Activated naive CD8-positive, alpha-beta T cell treated with anti-CD3 and anti-CD28 coated beads, Interleukin-2, amount 10 ng/mL, durations not matched to agents 7 days and 5 days (primary cell): ENCODE measurements around the gene GJC3. TPM values are rescaled to one million over a fixed set of nuclear protein-coding genes. Genes with fewer than 3 reads are reported as not detected.
"Not testable (repeated sequence)": the region's sequence is repeated elsewhere in the genome, so short reads cannot be mapped to it uniquely, and the experiment has no call there.

Experiments
- ATAC-seq: fragments of 150-1000 bp; cut with Tn5 transposase; one replicate; pipeline ENCODE4 v1.10.0; 2021; ENCODE audit warnings: low read depth, moderate library complexity
- POLR2A ChIA-PET: fragments of 350-600 bp; sonication (Branson Sonifier 250); formaldehyde crosslinking; loops from one replicate; lab custom pipeline; 2021; ENCODE audit warnings: antibody characterized with exemption; lab: Charles Lee
- DNase-seq: peaks from one replicate; pipeline ENCODE4 v3.0.0; 2021
- H3K27ac Mint-ChIP-seq: one replicate; pipeline ENCODE4 v1.8.0; 2022; ENCODE audit warnings: mild to moderate bottlenecking, mixed read lengths
- H3K27me3 Mint-ChIP-seq: one replicate; pipeline ENCODE4 v1.8.0; 2022; ENCODE audit warnings: mild to moderate bottlenecking, moderate library complexity, mixed read lengths
- H3K36me3 Mint-ChIP-seq: one replicate; pipeline ENCODE4 v1.8.0; 2021; ENCODE audit warnings: mild to moderate bottlenecking, mixed read lengths
- H3K4me1 Mint-ChIP-seq: one replicate; pipeline ENCODE4 v1.8.0; 2021; ENCODE audit warnings: mixed read lengths
- H3K4me3 Mint-ChIP-seq: one replicate; pipeline ENCODE4 v1.8.0; 2022; ENCODE audit warnings: mild to moderate bottlenecking, moderate library complexity, mixed read lengths
- H3K9me3 Mint-ChIP-seq: one replicate; pipeline ENCODE4 v1.8.0; 2021; ENCODE audit warnings: mixed read lengths
- total RNA-seq, 2 experiments: library from RNA; stranded (reverse); gene quantifications; one replicate each; pipeline ENCODE4 v1.2.3, GENCODE V29; 2021

GJC3 gene
- total RNA-seq, 2 experiments from 2014 or later, result not detected

DNA sequence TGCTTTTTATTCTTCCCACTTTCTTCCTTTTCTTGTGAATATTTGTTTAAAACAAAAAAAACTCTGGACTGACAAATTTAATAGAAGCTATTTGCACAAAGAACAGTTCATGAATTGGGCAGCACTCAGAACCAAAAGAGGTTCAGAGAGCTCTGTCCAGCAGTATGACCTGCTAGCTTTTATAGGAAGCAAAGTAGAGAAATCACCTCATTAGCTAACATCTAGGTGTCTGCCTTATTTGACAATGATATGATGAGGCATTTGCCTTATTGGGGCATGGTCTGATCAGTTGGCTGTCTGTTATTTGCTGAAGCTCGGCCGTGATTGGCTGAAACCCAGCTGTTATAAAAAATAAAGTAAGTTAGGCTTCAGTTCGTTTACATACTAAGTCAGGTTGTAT lies 9.3 kb downstream of the GJC3 start:
- no peak for DNase-seq
- Mint-ChIP-seq H3K27me3 (no peaks in the 10 kb centered on the region), H3K4me1 (peaks cover 36% of the 10 kb centered on the region)

DNA sequence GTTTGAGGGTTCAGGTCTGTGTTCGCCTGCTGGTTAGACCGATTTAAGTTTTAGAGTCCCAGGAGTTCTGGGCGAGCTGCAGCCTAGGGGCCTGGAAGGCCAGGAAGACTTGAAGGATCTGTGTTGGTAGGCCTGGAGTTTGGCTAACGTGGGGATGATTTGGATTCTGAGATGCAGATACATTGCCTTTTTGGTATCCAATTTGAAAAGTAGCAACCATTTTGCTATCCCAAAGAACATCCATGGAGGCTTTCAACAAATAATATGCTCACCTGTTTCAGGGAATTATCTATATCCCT lies 9.7 kb downstream of the GJC3 start:
- H3K9me3 Mint-ChIP-seq, result no peaks in the 10 kb centered on the region
- POLR2A ChIA-PET, result interaction anchor here (0.6 to 2.6 kb wide), 18 partner anchors 9 to 446 kb away, joined by 3 to 16 read pairs (median 4); partner anchors contain the start of genes AP4M1, GJC3, LAMTOR4 and MBLAC1
- H3K36me3 Mint-ChIP-seq, result peaks cover 31% of the 10 kb centered on the region
- H3K4me3 Mint-ChIP-seq, result peak overlapping the region; percentile 97
- no peaks in the 10 kb centered on the region for H3K27me3 Mint-ChIP-seq
- H3K27ac Mint-ChIP-seq, result peak overlapping the region; percentile 96
- DNase-seq (no peak), ATAC-seq (no peak)
- H3K4me1 Mint-ChIP-seq, result peaks cover 38% of the 10 kb centered on the region

More for the DNA sequence above, 9.3 kb downstream of the GJC3 start:
- POLR2A ChIA-PET, result interaction anchor here (0.7 to 2.6 kb wide), 7 partner anchors 16 to 447 kb away, joined by 3 to 16 read pairs (median 4); partner anchors contain the start of genes AP4M1, MBLAC1, MCM7 and ZKSCAN1
- Mint-ChIP-seq H3K4me3 (peak overlapping the region; percentile 97), H3K9me3 (no peaks in the 10 kb centered on the region), H3K36me3 (peaks cover 28% of the 10 kb centered on the region), H3K27ac (peak overlapping the region; percentile 96)
- ATAC-seq, result no peak

DNA sequence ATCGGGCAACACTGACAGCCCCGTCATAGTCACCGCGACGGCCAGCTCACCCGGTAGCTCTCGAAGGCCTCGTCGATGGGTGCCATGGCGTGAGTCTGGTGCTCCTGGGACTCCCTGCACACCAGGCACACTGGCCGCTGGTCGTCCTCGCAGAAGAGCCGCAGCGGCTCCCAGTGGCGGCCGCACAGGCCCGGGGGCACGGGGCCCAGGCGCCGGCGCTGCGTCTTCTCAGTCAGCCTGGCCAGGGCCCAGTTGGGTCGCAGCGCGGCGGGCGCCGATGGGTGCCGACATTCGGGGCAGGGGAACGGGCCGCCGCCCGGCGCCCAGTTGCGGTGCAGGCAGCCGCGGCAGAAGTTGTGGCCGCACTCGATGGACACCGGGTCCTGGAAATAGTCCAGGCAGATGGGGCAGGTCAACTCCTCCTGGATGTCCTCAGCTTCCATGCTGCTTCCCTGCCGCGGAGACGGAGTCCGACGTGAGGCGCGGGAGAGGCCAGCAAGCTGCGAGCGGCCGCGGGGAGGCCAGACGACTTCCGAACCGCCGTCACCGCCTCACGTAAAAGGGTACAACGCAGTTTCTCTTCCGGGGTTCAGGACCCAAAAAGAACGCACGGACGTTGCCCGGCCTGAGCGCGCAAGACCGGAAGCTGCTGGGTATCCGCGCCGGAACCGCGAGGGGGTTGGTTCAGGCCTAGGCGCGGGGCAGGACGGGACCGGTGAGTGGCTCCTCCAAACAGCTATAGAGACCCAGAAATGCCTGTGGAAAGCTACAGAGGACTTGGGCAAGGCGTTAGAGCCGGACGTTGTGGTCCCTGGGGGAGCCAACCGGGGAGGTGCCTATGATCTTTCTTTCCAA lies 10.2 kb downstream of the GJC3 start, which contains the start of gene TRIM4:
TSS of gene TRIM4 (minus strand) at position 572 of the 855 bp plus-strand sequence. CDS start at position 443, 129 bp downstream.
- Mint-ChIP-seq H3K9me3 (no peaks in the 10 kb centered on the region), H3K4me1 (peaks cover 44% of the 10 kb centered on the region), H3K36me3 (peaks cover 35% of the 10 kb centered on the region), H3K27me3 (no peaks in the 10 kb centered on the region), H3K27ac (peak within 1 kb of the TSS; percentile 96), H3K4me3 (peak within 1 kb of the TSS; percentile 97)
- POLR2A ChIA-PET, result interaction anchor here (0.6 to 2.6 kb wide), 19 partner anchors 10 to 446 kb away, joined by 3 to 16 read pairs (median 4); partner anchors contain the start of genes AP4M1, COPS6, GJC3 and LAMTOR4
- DNase-seq (peak; percentile 90), ATAC-seq (peak; percentile 98)

DNA sequence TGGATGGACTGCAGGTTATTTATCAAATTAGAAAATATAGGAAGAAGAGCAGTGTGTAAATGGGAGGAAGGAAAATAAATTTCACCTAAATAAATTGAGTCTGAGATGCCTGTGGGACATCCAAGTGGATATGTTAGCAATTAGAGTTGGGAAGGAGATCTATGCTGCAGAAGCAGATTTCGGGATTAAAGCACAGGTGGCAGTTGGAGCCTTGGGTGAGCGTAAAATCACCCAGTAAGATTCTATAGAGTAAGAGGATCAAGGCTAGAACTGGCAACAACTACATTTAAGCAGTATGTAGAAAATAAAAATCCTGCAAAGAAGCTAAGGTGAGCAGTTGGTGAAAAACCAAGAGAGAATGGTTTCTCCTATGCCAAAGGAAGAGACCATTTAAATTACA lies 18.4 kb downstream of the GJC3 start:
- Mint-ChIP-seq H3K4me3 (no peak overlapping the region), H3K9me3 (no peaks in the 10 kb centered on the region), H3K4me1 (peaks cover 32% of the 10 kb centered on the region), H3K27me3 (no peaks in the 10 kb centered on the region), H3K36me3 (peaks cover 30% of the 10 kb centered on the region), H3K27ac (no peak overlapping the region)
- no peak for DNase-seq
- POLR2A ChIA-PET, result no interaction called here
- no peak for ATAC-seq

DNA sequence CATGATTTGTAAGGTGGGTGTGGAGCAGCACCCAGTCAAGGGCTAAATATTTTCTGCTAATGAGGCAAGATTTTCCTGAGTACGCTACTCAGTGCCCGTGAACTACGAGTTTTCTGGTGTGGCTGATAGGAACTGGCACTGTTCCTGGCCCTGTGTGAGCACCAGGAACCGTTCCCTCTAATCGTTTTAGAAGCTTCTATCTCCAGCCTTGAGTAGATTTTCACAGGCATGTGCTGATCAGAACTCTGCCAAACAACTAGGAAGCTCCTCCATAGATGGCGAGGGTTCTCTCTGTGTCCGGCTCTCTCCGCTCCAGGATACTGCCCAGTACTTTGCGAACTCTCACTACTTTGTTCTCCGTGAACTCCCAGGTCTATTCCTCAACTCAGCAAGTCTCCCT lies 27.8 kb downstream of the GJC3 start:
- Mint-ChIP-seq H3K36me3 (peaks cover 47% of the 10 kb centered on the region), H3K4me3 (no peak overlapping the region), H3K9me3 (no peaks in the 10 kb centered on the region), H3K27me3 (no peaks in the 10 kb centered on the region), H3K27ac (no peak overlapping the region), H3K4me1 (peaks cover 6% of the 10 kb centered on the region)
- no peak for DNase-seq
- POLR2A ChIA-PET, result no interaction called here
- ATAC-seq, result no peak

DNA sequence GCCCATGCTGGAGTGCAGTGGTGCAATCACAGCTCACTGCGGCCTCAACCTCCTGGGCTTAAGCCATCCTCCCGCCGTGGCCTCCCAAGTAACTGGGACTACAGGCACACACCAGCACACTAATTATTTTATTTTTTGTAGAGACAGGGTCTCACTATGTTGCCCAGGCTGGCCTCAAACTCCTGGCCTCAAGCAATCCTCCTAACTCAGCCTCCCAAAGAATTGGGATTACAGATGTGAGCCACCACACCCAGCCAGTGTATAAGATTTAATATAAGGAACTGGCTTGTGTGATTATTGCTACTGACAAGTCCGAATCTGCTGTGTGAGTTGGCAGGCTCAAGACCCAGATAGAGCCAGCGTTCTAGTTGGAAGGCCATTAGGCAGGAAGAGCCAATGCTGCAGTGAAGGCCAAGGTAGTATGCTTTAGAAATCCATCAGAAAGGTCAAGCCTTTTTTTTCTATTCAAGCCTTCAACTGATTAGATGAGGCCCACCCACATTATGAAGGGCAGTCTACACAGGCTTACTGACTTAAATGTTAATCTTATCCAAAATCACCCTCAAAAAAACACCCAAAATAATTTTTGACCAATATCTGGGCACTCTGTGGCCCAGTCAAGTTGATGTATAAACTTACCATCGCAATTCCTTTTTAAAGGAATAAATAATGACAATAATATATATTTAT lies 29.4 kb downstream of the GJC3 start:
- H3K27me3 Mint-ChIP-seq, result no peaks in the 10 kb centered on the region
- no peak for DNase-seq
- no peak for ATAC-seq
- no peak overlapping the region for H3K4me3 Mint-ChIP-seq
- POLR2A ChIA-PET, result no interaction called here
- H3K9me3 Mint-ChIP-seq, result no peaks in the 10 kb centered on the region
- no peak overlapping the region for H3K27ac Mint-ChIP-seq
- peaks cover 6% of the 10 kb centered on the region for H3K4me1 Mint-ChIP-seq
- peaks cover 49% of the 10 kb centered on the region for H3K36me3 Mint-ChIP-seq

DNA sequence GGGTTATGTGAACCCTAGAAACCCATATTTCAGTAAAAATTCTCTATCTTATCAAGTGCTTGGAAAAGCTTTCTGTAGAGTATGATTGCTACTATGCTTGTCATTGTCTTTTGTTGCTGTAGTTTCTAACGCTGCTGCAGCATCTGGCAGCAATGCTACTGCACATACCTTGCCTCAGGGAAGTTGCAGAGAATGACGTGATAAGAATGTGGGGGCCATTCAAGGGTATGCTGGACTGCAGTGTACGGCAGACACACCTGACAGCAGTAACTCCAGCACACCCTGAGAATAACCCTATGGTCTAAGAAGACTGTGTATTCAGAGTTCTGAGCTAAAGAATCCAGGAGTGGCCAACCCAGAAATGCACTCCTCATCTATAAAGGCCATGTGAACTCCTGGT lies 30.6 kb downstream of the GJC3 start:
- POLR2A ChIA-PET, result interaction anchor here (0.5 kb wide), 1 partner anchor 128 kb away, joined by 4 read pairs; no protein-coding TSS in a partner anchor
- Mint-ChIP-seq H3K9me3 (no peaks in the 10 kb centered on the region), H3K4me3 (no peak overlapping the region), H3K27me3 (no peaks in the 10 kb centered on the region), H3K4me1 (peaks cover 6% of the 10 kb centered on the region), H3K36me3 (peaks cover 48% of the 10 kb centered on the region), H3K27ac (no peak overlapping the region)
- ATAC-seq (no peak), DNase-seq (no peak)

DNA sequence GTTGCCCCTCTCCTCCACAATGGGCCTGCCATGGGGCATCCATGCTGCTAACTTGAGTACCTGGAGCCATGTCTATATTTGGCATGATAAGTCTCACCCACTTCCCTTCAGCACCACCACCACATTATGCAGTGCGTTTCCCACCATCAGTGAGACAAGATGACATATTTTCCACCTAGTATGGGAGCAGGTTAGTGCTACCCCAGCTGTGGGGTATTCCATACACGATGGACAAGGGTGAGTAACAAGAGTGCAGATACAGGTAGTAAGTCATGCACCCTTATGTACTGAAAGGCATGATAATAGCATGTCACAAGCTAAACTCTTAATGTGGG lies 31.4 kb downstream of the GJC3 start:
- no peaks in the 10 kb centered on the region for H3K9me3 Mint-ChIP-seq
- POLR2A ChIA-PET, result interaction anchor here (0.5 to 0.6 kb wide), 2 partner anchors 129 to 570 kb away, joined by 3 to 4 read pairs; no protein-coding TSS in a partner anchor
- H3K27me3 Mint-ChIP-seq, result no peaks in the 10 kb centered on the region
- ATAC-seq (no peak), DNase-seq (no peak)
- no peak overlapping the region for H3K4me3 Mint-ChIP-seq
- peak overlapping the region; percentile 26 for H3K27ac Mint-ChIP-seq
- H3K36me3 Mint-ChIP-seq, result peaks cover 43% of the 10 kb centered on the region
- peaks cover 6% of the 10 kb centered on the region for H3K4me1 Mint-ChIP-seq

DNA sequence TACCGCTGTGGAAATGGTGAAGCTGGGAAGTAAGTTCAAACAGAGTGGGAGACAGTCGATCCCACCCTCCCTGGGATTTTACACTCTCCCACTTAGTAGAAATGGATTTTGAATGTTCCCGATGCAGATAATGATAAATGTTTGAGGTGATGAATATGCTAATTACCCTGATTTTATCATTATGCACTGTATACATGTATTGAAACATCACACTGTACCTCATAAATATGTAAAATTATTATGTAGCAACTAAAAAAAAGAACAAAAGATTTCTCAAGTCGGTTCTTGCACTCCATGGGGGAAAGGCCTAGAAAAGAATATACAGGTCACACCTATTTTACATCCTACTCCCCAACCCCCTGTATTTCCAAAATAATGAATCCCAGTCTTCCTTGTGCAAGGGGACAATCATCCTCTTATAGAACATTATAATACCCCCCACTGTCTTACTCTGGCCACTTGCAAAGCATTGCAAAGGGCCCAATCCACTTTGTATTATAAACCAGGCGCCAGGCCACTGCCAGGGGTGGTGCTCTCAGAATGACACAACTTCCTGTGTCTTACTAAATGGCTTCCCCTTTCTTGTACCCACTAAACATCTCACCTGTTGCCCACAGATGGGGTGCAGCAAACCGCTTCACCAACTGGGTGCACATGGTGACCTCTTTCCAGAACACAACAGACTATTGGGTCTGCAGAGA lies 31.9 kb downstream of the GJC3 start:
- Mint-ChIP-seq H3K27ac (peak overlapping the region; percentile 26), H3K36me3 (peaks cover 44% of the 10 kb centered on the region), H3K4me1 (peaks cover 6% of the 10 kb centered on the region), H3K27me3 (no peaks in the 10 kb centered on the region), H3K4me3 (no peak overlapping the region), H3K9me3 (no peaks in the 10 kb centered on the region)
- ATAC-seq (no peak), DNase-seq (no peak)
- POLR2A ChIA-PET, result interaction anchor here (0.6 kb wide), 1 partner anchor 570 kb away, joined by 3 read pairs; no protein-coding TSS in a partner anchor

DNA sequence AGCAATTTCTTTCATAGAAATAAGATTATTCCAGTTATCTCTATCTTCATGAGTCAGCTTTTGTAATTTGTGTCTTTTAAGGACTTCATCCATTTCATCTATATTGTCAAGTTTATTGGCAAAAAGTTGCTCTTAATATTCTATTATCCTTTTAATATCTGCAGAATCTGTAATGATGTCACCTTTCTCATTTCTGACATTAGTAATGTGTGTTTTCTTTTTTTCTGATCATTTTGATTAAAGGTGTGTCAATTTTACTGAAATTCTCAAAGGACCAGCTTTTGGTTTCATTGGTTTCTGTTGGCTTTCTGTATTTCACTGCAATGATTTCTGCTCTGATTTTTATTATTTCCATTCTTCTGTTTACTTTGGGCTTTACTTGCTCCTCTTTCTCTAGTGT lies 34.7 kb downstream of the GJC3 start:
- Mint-ChIP-seq H3K27me3 (no peaks in the 10 kb centered on the region), H3K4me1 (peaks cover 6% of the 10 kb centered on the region), H3K4me3 (no peak overlapping the region), H3K36me3 (peaks cover 50% of the 10 kb centered on the region), H3K27ac (no peak overlapping the region), H3K9me3 (peaks cover 4% of the 10 kb centered on the region)
- ATAC-seq (no peak), DNase-seq (no peak)
- POLR2A ChIA-PET, result no interaction called here

DNA sequence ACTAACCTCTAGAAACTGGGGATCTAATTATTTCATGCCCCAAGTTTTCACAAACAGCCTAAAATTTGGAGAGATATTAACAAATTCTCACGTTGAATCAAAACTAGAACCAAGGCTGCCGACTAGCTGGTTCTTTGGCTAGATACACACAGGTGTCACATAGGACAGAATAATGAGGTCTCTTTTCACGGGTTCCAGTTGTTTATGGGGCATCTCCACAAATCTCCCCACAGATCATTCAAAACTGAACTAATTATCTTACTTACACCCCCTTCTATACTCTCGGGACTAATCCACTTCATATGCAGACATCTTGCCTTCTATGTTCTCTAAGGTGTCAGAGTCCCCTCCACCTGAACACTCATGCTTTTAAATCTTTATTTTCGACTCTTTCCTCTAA lies 36.1 kb downstream of the GJC3 start:
- ATAC-seq, result no peak
- no peaks in the 10 kb centered on the region for H3K27me3 Mint-ChIP-seq
- POLR2A ChIA-PET, result no interaction called here
- peaks cover 6% of the 10 kb centered on the region for H3K4me1 Mint-ChIP-seq
- H3K36me3 Mint-ChIP-seq, result peaks cover 45% of the 10 kb centered on the region
- no peak overlapping the region for H3K27ac Mint-ChIP-seq
- DNase-seq, result no peak
- no peak overlapping the region for H3K4me3 Mint-ChIP-seq
- H3K9me3 Mint-ChIP-seq, result peaks cover 8% of the 10 kb centered on the region

DNA sequence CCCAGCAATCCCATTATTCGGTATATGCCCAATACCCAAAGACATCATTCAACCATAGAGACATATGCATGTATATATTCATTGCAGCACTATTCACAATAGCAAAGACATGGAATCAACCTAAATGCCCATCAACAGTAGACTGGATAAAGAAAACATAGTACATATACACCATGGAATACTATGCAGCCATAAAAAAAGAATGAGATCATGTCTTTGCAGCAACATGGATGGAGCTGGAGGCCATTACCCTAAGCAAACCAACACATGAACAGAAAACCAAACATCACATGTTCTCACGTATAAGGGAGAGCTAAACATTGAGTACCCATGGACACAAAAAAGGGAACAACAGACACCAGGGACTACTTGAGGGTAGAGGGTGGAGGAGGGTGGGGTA lies 39.1 kb downstream of the GJC3 start:
- H3K4me3 Mint-ChIP-seq, H3K27me3 Mint-ChIP-seq, H3K4me1 Mint-ChIP-seq, H3K27ac Mint-ChIP-seq, POLR2A ChIA-PET, DNase-seq, ATAC-seq, H3K9me3 Mint-ChIP-seq: not testable (repeated sequence)
- H3K36me3 Mint-ChIP-seq, result peaks cover 43% of the 10 kb centered on the region

DNA sequence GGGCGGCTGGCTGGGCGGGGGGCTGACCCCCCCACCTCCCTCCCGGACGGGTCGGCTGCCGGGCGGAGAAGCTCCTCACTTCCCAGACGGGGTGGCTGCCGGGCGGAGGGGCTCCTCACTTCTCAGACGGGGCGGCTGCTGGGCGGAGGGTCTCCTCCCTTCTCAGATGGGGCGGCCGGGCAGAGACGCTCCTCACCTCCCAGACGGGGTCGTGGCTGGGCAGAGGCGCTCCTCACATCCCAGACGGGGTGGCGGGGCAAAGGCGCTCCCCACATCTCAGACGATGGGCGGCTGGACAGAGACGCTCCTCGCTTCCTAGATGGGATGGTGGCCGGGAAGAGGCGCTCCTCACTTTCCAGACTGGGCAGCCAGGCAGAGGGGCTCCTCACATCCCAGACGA lies 41.1 kb downstream of the GJC3 start:
- peaks cover 47% of the 10 kb centered on the region for H3K36me3 Mint-ChIP-seq
- H3K4me3 Mint-ChIP-seq, H3K4me1 Mint-ChIP-seq, DNase-seq, H3K27me3 Mint-ChIP-seq, H3K27ac Mint-ChIP-seq, H3K9me3 Mint-ChIP-seq, POLR2A ChIA-PET, ATAC-seq: not testable (repeated sequence)
